Measurements from ENCODE around the gene KIAA0232.

DNA sequence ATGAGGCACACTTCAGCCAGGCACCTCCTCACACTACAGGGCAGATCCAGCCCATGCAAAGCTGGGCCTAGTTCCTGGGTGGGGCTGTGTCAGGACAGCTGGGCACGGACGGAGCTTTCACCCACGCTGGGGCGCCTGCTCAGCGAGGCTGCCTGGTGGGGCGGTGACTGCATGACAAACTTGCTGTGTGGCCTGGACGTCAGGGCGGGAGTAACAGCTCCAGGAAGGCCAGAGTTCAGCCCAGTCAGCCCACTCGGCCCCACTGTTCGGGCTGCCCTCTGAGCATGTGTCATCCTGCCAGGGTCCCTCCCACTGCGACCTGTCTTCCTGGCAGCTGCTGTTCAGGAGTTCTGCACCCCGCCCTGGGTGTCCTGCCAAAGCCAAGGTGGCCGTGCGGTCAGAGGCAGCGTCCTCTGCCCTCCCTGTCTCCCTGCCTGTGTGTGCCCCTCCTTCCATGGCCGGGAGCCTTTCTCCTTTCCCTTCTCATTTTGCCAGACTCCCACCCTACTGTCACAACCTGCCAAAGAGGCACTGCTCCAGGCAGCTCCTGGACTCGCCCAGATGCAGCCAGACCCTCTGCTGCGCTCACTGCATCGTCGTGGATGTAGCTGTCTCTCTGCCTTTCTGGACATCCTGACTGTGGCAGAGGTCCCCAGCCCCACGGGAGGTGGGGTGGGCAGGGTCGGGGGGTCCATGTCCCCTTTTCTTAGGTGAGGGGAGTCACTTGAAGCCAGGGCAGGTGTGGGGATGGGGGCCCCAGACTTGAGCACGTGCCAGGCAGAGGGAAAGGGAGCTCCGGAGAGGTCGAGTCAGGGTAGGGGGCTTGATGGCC lies 33.0 kb upstream of the KIAA0232 start:
- TF ChIP-seq, protein P1, sequence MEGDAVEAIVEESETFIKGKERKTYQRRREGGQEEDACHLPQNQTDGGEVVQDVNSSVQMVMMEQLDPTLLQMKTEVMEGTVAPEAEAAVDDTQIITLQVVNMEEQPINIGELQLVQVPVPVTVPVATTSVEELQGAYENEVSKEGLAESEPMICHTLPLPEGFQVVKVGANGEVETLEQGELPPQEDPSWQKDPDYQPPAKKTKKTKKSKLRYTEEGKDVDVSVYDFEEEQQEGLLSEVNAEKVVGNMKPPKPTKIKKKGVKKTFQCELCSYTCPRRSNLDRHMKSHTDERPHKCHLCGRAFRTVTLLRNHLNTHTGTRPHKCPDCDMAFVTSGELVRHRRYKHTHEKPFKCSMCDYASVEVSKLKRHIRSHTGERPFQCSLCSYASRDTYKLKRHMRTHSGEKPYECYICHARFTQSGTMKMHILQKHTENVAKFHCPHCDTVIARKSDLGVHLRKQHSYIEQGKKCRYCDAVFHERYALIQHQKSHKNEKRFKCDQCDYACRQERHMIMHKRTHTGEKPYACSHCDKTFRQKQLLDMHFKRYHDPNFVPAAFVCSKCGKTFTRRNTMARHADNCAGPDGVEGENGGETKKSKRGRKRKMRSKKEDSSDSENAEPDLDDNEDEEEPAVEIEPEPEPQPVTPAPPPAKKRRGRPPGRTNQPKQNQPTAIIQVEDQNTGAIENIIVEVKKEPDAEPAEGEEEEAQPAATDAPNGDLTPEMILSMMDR (optimal IDR thresholded peaks at IDR 0.05 in 1 of 3, IDR thresholded peaks at IDR 0.05 in 1 of 3, conservative IDR thresholded peaks at IDR 0.05 in 1 of 3; ENCODE audit: extremely low read depth in 1 of 3, insufficient read depth in 2 of 3, low read length in 3 of 3): no peak
- TF ChIP-seq EZH2 (IDR thresholded peaks at IDR 0.05; ENCODE audit: low read length): no peak

Measured in keratinocyte (primary cell).